ENCODE measurements around the gene CCR9.

- TF ChIP-seq, protein P1, sequence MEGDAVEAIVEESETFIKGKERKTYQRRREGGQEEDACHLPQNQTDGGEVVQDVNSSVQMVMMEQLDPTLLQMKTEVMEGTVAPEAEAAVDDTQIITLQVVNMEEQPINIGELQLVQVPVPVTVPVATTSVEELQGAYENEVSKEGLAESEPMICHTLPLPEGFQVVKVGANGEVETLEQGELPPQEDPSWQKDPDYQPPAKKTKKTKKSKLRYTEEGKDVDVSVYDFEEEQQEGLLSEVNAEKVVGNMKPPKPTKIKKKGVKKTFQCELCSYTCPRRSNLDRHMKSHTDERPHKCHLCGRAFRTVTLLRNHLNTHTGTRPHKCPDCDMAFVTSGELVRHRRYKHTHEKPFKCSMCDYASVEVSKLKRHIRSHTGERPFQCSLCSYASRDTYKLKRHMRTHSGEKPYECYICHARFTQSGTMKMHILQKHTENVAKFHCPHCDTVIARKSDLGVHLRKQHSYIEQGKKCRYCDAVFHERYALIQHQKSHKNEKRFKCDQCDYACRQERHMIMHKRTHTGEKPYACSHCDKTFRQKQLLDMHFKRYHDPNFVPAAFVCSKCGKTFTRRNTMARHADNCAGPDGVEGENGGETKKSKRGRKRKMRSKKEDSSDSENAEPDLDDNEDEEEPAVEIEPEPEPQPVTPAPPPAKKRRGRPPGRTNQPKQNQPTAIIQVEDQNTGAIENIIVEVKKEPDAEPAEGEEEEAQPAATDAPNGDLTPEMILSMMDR (conservative IDR thresholded peaks at IDR 0.05; ENCODE audit: low read depth, low read length) = no peak
- TF ChIP-seq EZH2 (IDR thresholded peaks at IDR 0.05; ENCODE audit: borderline replicate concordance, low read depth, low read length, poor library complexity, severe bottlenecking) = no peak
These were observed 63.8 kb downstream of the CCR9 start for GRCh38 chr3:45950131-45950530.

All from A673 (cell line).